HepG2 (cell line): ENCODE measurements around the gene TANGO2. TPM values are rescaled to one million over a fixed set of nuclear protein-coding genes. Genes with fewer than 3 reads are reported as not detected.

Source experiments
- ATAC-seq: fragments of 200-7000 bp; cut with Tn5 transposase; 3 replicates; pipeline ENCODE4 v1.9.1; 2020; ENCODE audit warnings: mild to moderate bottlenecking, moderate library complexity
- BruUV-seq: library from RNA; stranded (reverse); fragments of 400-500 nt; replicated peaks from 2 replicates; lab custom pipeline; 2021; lab: Mats Ljungman, UMichigan
- CTCF ChIA-PET: fragments of 300-600 bp; formaldehyde crosslinking; extraction: SDS; loops from one replicate; lab custom pipeline; 2021; ENCODE audit warnings: low total read pairs, inconsistent platforms, low intra/inter-chr PET ratio; lab: Yijun Ruan, JAX
- POLR2A ChIA-PET: fragments of 350-600 bp; sonication (Branson Sonifier 250); formaldehyde crosslinking; loops from one replicate; lab custom pipeline; 2020; ENCODE audit warnings: antibody characterized with exemption, inconsistent platforms; lab: Yijun Ruan, JAX
- DNase-seq: peaks from one replicate; pipeline ENCODE4 v3.0.0-alpha.2; 2015; ENCODE audit warnings: low spot score
- FAIRE-seq: peaks from 3 replicates; lab custom pipeline; 2011; peaks lifted over from hg19 to GRCh38; lab: Jason Lieb, UNC
- H2AFZ ChIP-seq: one replicate; pipeline ENCODE4 v1.6.1; 2011; ENCODE audit warnings: low read length, inconsistent platforms
- H3K27ac ChIP-seq: fragments of 300-600 bp; 3 replicates; pipeline ENCODE4 v1.8.0; 2011; ENCODE audit warnings: mixed run types, mild to moderate bottlenecking, mixed read lengths, low read length, inconsistent platforms; ENCODE audit not compliant: insufficient read depth; ENCODE audit errors: extremely low read length
- H3K27me3 ChIP-seq, 2 experiments: fragments of 200-600 bp in 1 of 2; 2 replicates in 1 of 2; 3 replicates in 1 of 2; pipeline versions ENCODE4 v1.6.0 to v1.8.0; 2011; ENCODE audit warnings: low read length in 2 of 2, mild to moderate bottlenecking in 2 of 2, moderate library complexity in 2 of 2, inconsistent platforms in 1 of 2; ENCODE audit not compliant: insufficient read depth in 2 of 2, control insufficient read depth in 1 of 2
- H3K36me3 ChIP-seq, 2 experiments: fragments of 200-600 bp in 1 of 2; replicated peaks in 1 of 2; 2 replicates in 1 of 2; 3 replicates in 1 of 2; pipeline versions ENCODE4 v1.5.1 to v1.8.0; 2011; ENCODE audit warnings: low read length in 2 of 2, inconsistent platforms in 1 of 2; ENCODE audit not compliant: insufficient read depth in 2 of 2, control insufficient read depth in 1 of 2
- H3K4me1 ChIP-seq: 2 replicates; pipeline ENCODE4 v1.5.1; 2012; ENCODE audit warnings: low read length, inconsistent platforms; ENCODE audit not compliant: insufficient read depth
- H3K4me2 ChIP-seq: 2 replicates; pipeline ENCODE4 v1.6.0; 2011; ENCODE audit warnings: low read depth, low read length, inconsistent platforms
- H3K4me3 ChIP-seq, 3 experiments: fragments of 200-600 bp in 1 of 3; sonication (generic), shearing (Covaris generic) in 1 of 3; replicated peaks in 1 of 3; 2 replicates each; pipeline ENCODE4 v1.5.1; 2011 to 2016; ENCODE audit warnings: low read length in 3 of 3, inconsistent platforms in 2 of 3, low read depth in 2 of 3, mild to moderate bottlenecking in 2 of 3, control low read depth in 1 of 3, mixed read lengths in 1 of 3; ENCODE audit not compliant: insufficient read depth in 1 of 3
- H3K79me2 ChIP-seq: one replicate; pipeline ENCODE4 v1.6.1; 2011; ENCODE audit warnings: low read length, inconsistent platforms; ENCODE audit not compliant: insufficient read depth
- H3K9ac ChIP-seq: 2 replicates; pipeline ENCODE4 v1.6.0; 2011; ENCODE audit warnings: mild to moderate bottlenecking, low read depth, low read length, inconsistent platforms; ENCODE audit not compliant: insufficient read depth
- H3K9me3 ChIP-seq: 2 replicates; pipeline ENCODE4 v1.5.1; 2012; ENCODE audit warnings: mild to moderate bottlenecking, low read length
- H4K20me1 ChIP-seq: 2 replicates; pipeline ENCODE4 v1.6.0; 2011; ENCODE audit warnings: inconsistent platforms, mild to moderate bottlenecking, low read length, moderate library complexity; ENCODE audit not compliant: insufficient read depth
- ESRRA ChIP-seq: sonication (generic); formaldehyde crosslinking; IDR thresholded peaks from 2 replicates; pipeline ENCODE4 v1.5.1; 2020; ENCODE audit warnings: mild to moderate bottlenecking, low read depth, missing genetic modification reagents
- FOXK1 ChIP-seq: sonication (generic); formaldehyde crosslinking; IDR thresholded peaks from 2 replicates; pipeline ENCODE4 v1.4.0; 2020; ENCODE audit warnings: low read depth, missing genetic modification reagents, borderline replicate concordance
- MATR3 ChIP-seq: sonication (generic); formaldehyde crosslinking; IDR thresholded peaks from 2 replicates; pipeline ENCODE4 v1.4.0; 2020; ENCODE audit warnings: missing genetic modification reagents
- SMARCE1 ChIP-seq: fragments of 450-650 bp; IDR thresholded peaks from 2 replicates; pipeline ENCODE4 v1.6.1; 2017; ENCODE audit warnings: borderline replicate concordance
- SP5 ChIP-seq: IDR thresholded peaks from 2 replicates; pipeline ENCODE4 v1.6.1; 2016; ENCODE audit warnings: low read depth, borderline replicate concordance
- SYNCRIP ChIP-seq: fragments of 200-400 bp; formaldehyde crosslinking; IDR thresholded peaks from 2 replicates; pipeline ENCODE4 v1.6.1; 2018; ENCODE audit warnings: mild to moderate bottlenecking, low read depth, low read length; ENCODE audit not compliant: insufficient read depth
- ZBTB7A ChIP-seq: sonication (generic); formaldehyde crosslinking; IDR thresholded peaks from 2 replicates; pipeline ENCODE4 v1.8.0; 2022; ENCODE audit warnings: mild to moderate bottlenecking, missing genetic modification reagents
- ZNF160 ChIP-seq: sonication (generic); formaldehyde crosslinking; IDR thresholded peaks from 2 replicates; pipeline ENCODE4 v1.8.0; 2022; ENCODE audit warnings: mild to moderate bottlenecking, inconsistent platforms, missing genetic modification reagents
- ZNF234 ChIP-seq: sonication (generic); formaldehyde crosslinking; conservative IDR thresholded peaks from 2 replicates; pipeline ENCODE4 v1.5.1; 2020; ENCODE audit warnings: mild to moderate bottlenecking, missing genetic modification reagents
- WGBS: methylation state at CpG from one replicate; pipeline ENCODE4 v1.1.6; 2017; ENCODE audit warnings: low lambda C conversion rate; 5-methylcytosine and 5-hydroxymethylcytosine counted together
- in situ Hi-C: cut with HindIII; loops from 2 replicates; pipeline ENCODE4 v1.10.0; 2017; ENCODE audit warnings: low pct_unique_long_range_greater_than_20kb; ENCODE audit not compliant: extremely low pct_ligation_motif_present
- intact Hi-C: fragments of 100-400 bp; cut with micrococcal nuclease; formaldehyde crosslinking; loops from one replicate; pipeline ENCODE4 v1.10.0; 2022; ENCODE audit not compliant: unreplicated experiment
- polyA plus RNA-seq, 8 experiments: library from polyadenylated mRNA; depleted of rRNA in 3 of 8; stranded (reverse) in 7 of 8; unstranded in 1 of 8; fragments of >200 nt; fragmentation: Illumina TruSeq in 4 of 8; extraction: Trizol in 4 of 8; gene quantifications; 2 replicates each; pipeline versions ENCODE4 v1.2.1 to v1.2.3, GENCODE V29; 2011 to 2016; ENCODE audit warnings: low read depth in 4 of 8, missing spikeins in 1 of 8, mixed read lengths in 1 of 8; ENCODE audit not compliant: insufficient read depth in 1 of 8
- total RNA-seq, 5 experiments: library from RNA; depleted of rRNA; stranded (reverse); fragments of >200 nt; fragmentation: Illumina TruSeq; extraction: Trizol; gene quantifications; 2 replicates each; pipeline ENCODE4 v1.2.3, GENCODE V29; 2016; ENCODE audit warnings: low read depth in 1 of 5
- TF ChIP-seq, protein P1 (sequence below): sonication (generic); formaldehyde crosslinking; IDR thresholded peaks from 2 replicates; pipeline ENCODE4 v1.5.1; 2020; ENCODE audit warnings: missing genetic modification reagents, mild to moderate bottlenecking, borderline replicate concordance
- TF ChIP-seq, protein P2 (sequence below): sonication (generic); formaldehyde crosslinking; IDR thresholded peaks from 2 replicates; pipeline ENCODE4 v1.8.0; 2022; ENCODE audit warnings: mild to moderate bottlenecking, missing genetic modification reagents, moderate library complexity
- TF ChIP-seq, protein P3 (sequence below): sonication (generic); formaldehyde crosslinking; IDR thresholded peaks from 2 replicates; pipeline ENCODE4 v1.5.1; 2020; ENCODE audit warnings: mild to moderate bottlenecking, missing genetic modification reagents, borderline replicate concordance
- TF ChIP-seq, protein P4 (sequence below): sonication (generic); formaldehyde crosslinking; IDR thresholded peaks from 2 replicates; pipeline ENCODE4 v1.4.0; 2020; ENCODE audit warnings: missing genetic modification reagents, borderline replicate concordance
- TF ChIP-seq, protein P5 (sequence below): sonication (generic); formaldehyde crosslinking; IDR thresholded peaks from 2 replicates; pipeline ENCODE4 v1.4.0; 2020; ENCODE audit warnings: mild to moderate bottlenecking, missing genetic modification reagents
- TF ChIP-seq, protein P6 (sequence below), 2 experiments: sonication (generic) in 1 of 2; formaldehyde crosslinking in 1 of 2; IDR thresholded peaks; 2 replicates each; pipeline versions ENCODE4 v1.4.0 to v1.6.1; 2018 to 2020; ENCODE audit warnings: missing genetic modification reagents in 2 of 2, borderline replicate concordance in 1 of 2, low read depth in 1 of 2, mild to moderate bottlenecking in 1 of 2, missing biosample characterization in 1 of 2

TANGO2 gene
- total and polyA plus RNA-seq, 2 of the 13 experiments (the other 11 are each of a cell fraction or from before 2014, with no cell fraction given), result 12.9 to 14.8 TPM

DNA sequence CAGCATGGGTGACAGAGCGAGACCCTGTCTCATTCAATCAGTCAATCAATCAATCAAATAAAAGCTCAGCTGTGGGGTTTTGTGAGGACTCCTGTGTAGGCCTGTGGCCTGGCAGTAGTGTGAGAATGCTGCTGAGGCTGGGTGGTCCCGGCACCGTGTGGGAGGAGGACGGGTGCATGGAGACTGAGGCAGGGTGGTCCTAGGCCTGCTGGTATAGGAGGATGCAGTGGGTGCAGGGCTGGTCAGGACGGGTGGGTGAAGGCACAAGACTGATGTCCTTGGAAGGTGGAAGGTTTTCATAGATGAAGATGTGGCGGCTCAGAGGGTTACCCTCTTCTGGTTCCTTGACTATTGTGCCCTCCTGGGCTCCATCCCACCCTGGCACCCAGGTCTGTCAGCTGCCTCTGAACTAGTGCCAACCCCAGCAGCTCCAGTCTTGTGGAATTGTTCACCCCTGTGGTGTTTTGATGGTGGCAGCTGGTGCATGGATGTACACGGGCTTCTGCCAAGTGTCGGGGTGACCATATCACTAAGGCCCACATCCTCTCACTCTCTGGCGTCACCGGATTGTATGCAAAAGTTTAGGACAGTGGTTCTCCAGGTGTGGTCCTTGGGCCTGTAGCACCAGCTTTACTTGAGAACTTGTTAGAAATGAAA lies 23.7 kb downstream of the TANGO2 start:
- DNase-seq, result no peak
- H3K36me3 ChIP-seq, result peaks cover 0 to 25% of the 10 kb centered on the region in 2 experiments; a peak in 3 of 5 replicates
- H3K4me2 ChIP-seq, result no peak overlapping the region
- in situ Hi-C loops (no loop called here), intact Hi-C loops (no loop called here)
- CTCF ChIA-PET, result no interaction called here
- FAIRE-seq, result no peak
- no TSS peak for BruUV-seq
- TF ChIP-seq MATR3 (CRISPR knock-in tag) (no peak), ESRRA (CRISPR knock-in tag) (no peak), SYNCRIP (no peak), ZBTB7A (CRISPR knock-in tag) (no peak), ZNF160 (no peak), ZNF234 (CRISPR knock-in tag) (no peak), SP5 (CRISPR knock-in tag) (no peak), FOXK1 (no peak), SMARCE1 (no peak)
- TF ChIP-seq, protein P1, sequence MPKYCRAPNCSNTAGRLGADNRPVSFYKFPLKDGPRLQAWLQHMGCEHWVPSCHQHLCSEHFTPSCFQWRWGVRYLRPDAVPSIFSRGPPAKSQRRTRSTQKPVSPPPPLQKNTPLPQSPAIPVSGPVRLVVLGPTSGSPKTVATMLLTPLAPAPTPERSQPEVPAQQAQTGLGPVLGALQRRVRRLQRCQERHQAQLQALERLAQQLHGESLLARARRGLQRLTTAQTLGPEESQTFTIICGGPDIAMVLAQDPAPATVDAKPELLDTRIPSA (CRISPR knock-in tag), result no peak
- TF ChIP-seq, protein P2, sequence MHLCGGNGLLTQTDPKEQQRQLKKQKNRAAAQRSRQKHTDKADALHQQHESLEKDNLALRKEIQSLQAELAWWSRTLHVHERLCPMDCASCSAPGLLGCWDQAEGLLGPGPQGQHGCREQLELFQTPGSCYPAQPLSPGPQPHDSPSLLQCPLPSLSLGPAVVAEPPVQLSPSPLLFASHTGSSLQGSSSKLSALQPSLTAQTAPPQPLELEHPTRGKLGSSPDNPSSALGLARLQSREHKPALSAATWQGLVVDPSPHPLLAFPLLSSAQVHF (CRISPR knock-in tag), result no peak
- TF ChIP-seq, protein P3, sequence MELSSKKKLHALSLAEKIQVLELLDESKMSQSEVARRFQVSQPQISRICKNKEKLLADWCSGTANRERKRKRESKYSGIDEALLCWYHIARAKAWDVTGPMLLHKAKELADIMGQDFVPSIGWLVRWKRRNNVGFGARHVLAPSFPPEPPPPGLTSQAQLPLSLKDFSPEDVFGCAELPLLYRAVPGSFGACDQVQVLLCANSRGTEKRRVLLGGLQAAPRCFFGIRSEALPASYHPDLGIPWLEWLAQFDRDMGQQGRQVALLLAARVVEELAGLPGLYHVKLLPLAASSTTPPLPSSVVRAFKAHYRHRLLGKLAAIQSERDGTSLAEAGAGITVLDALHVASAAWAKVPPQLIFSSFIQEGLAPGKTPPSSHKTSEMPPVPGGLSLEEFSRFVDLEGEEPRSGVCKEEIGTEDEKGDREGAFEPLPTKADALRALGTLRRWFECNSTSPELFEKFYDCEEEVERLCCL (CRISPR knock-in tag), result no peak
- TF ChIP-seq, protein P4, sequence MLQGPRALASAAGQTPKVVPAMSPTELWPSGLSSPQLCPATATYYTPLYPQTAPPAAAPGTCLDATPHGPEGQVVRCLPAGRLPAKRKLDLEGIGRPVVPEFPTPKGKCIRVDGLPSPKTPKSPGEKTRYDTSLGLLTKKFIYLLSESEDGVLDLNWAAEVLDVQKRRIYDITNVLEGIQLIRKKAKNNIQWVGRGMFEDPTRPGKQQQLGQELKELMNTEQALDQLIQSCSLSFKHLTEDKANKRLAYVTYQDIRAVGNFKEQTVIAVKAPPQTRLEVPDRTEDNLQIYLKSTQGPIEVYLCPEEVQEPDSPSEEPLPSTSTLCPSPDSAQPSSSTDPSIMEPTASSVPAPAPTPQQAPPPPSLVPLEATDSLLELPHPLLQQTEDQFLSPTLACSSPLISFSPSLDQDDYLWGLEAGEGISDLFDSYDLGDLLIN (CRISPR knock-in tag), result no peak
- TF ChIP-seq, protein P5, sequence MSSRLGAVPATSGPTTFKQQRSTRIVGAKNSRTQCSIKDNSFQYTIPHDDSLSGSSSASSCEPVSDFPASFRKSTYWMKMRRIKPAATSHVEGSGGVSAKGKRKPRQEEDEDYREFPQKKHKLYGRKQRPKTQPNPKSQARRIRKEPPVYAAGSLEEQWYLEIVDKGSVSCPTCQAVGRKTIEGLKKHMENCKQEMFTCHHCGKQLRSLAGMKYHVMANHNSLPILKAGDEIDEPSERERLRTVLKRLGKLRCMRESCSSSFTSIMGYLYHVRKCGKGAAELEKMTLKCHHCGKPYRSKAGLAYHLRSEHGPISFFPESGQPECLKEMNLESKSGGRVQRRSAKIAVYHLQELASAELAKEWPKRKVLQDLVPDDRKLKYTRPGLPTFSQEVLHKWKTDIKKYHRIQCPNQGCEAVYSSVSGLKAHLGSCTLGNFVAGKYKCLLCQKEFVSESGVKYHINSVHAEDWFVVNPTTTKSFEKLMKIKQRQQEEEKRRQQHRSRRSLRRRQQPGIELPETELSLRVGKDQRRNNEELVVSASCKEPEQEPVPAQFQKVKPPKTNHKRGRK (CRISPR knock-in tag), result no peak
- TF ChIP-seq, protein P6, sequence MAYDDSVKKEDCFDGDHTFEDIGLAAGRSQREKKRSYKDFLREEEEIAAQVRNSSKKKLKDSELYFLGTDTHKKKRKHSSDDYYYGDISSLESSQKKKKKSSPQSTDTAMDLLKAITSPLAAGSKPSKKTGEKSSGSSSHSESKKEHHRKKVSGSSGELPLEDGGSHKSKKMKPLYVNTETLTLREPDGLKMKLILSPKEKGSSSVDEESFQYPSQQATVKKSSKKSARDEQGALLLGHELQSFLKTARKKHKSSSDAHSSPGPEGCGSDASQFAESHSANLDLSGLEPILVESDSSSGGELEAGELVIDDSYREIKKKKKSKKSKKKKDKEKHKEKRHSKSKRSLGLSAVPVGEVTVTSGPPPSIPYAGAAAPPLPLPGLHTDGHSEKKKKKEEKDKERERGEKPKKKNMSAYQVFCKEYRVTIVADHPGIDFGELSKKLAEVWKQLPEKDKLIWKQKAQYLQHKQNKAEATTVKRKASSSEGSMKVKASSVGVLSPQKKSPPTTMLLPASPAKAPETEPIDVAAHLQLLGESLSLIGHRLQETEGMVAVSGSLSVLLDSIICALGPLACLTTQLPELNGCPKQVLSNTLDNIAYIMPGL (CRISPR knock-in tag; IDR thresholded peaks at IDR 0.05; ENCODE audit: borderline replicate concordance in 1 of 2, low read depth in 1 of 2), result no peak
- no peaks in the 10 kb centered on the region for H4K20me1 ChIP-seq
- POLR2A ChIA-PET, result no interaction called here
- H3K4me1 ChIP-seq, result no peaks in the 10 kb centered on the region
- no peak overlapping the region for H3K9ac ChIP-seq
- no peak overlapping the region for H3K4me3 ChIP-seq
- ATAC-seq, result no peak
- WGBS, result 99% methylated on average over 8 of the region's 10 CpGs
- H3K79me2 ChIP-seq, result no peaks in the 10 kb centered on the region
- H2AFZ ChIP-seq, result no peak overlapping the region
- no peak overlapping the region for H3K27ac ChIP-seq
- no peaks in the 10 kb centered on the region for H3K27me3 ChIP-seq
- no peaks in the 10 kb centered on the region for H3K9me3 ChIP-seq
